ENCODE data around the gene ECHDC3. TPM values are rescaled to one million over a fixed set of nuclear protein-coding genes. Genes with fewer than 3 reads are reported as not detected.
"Not testable (repeated sequence)": the region's sequence is repeated elsewhere in the genome, so short reads cannot be mapped to it uniquely, and the experiment has no call there.

ECHDC3 gene
- polyA plus RNA-seq, 1 of the 3 experiments (the other 2 are of a cell fraction): 13.5 TPM

GRCh38 chr10:11706895-11707567, 35.2 kb upstream of the ECHDC3 start:
- DNase-seq: no peak
- Histone ChIP-seq H3K9ac (no peak overlapping the region), H3K36me3 (replicated peaks in 1 of 2; ENCODE audit: control insufficient read depth in 1 of 2, insufficient read depth in 2 of 2, low read length in 1 of 2) (no peaks in the 10 kb centered on the region), H3F3A (replicated peaks; ENCODE audit: insufficient read depth) (no peaks in the 10 kb centered on the region), H3K4me3 (ENCODE audit: low read depth in 2 of 2, low read length in 1 of 2) (no peak overlapping the region), H3K27ac (ENCODE audit: low read depth in 2 of 2, low read length in 1 of 2) (no peak overlapping the region), H3K27me3 (ENCODE audit: insufficient read depth) (no peaks in the 10 kb centered on the region; the same call in 1 of the 2 replicates), H2AFZ (ENCODE audit: low read depth) (no peak overlapping the region), H4K20me1 (ENCODE audit: insufficient read depth) (no peaks in the 10 kb centered on the region), H3K9me2 (no peaks in the 10 kb centered on the region), H3K79me2 (ENCODE audit: insufficient read depth) (no peaks in the 10 kb centered on the region), H3K4me1 (ENCODE audit: control insufficient read depth in 1 of 2, insufficient read depth in 2 of 2, low read depth in 1 of 2, low read length in 1 of 2) (no peaks in the 10 kb centered on the region), H3K9me3 (no peaks in the 10 kb centered on the region), H3K4me2 (no peak overlapping the region)
- TF ChIP-seq GATA2 (CRISPR knock-in tag; IDR thresholded peaks at IDR 0.05): no peak
- TF ChIP-seq RXRA (IDR thresholded peaks at IDR 0.05; ENCODE audit: borderline replicate concordance, low read depth): no peak
- no peak for TF ChIP-seq FOXM1 (IDR thresholded peaks at IDR 0.05; ENCODE audit: low read depth)
- TF ChIP-seq NRF1 (IDR thresholded peaks at IDR 0.05; ENCODE audit: low read depth, low read length): no peak
- no peak for TF ChIP-seq GABPA (IDR thresholded peaks at IDR 0.05; ENCODE audit: low read depth)
- TF ChIP-seq SMC3 (IDR thresholded peaks at IDR 0.05; ENCODE audit: low read depth, low read length): no peak
- TF ChIP-seq MXI1 (IDR thresholded peaks at IDR 0.05; ENCODE audit: low read depth, low read length): no peak
- no peak for TF ChIP-seq EP300 (IDR thresholded peaks at IDR 0.05; ENCODE audit: borderline replicate concordance in 1 of 2, low read depth in 1 of 2, low read length in 1 of 2)
- TF ChIP-seq MEF2A (IDR thresholded peaks at IDR 0.05; ENCODE audit: borderline replicate concordance, low read depth): no peak
- TF ChIP-seq EZH2phosphoT487 (IDR thresholded peaks at IDR 0.05; ENCODE audit: borderline replicate concordance, low read depth): no peak
- no peak for TF ChIP-seq RAD21 (IDR thresholded peaks at IDR 0.05; ENCODE audit: low read length)
- no peak for TF ChIP-seq ZBTB33 (IDR thresholded peaks at IDR 0.05; ENCODE audit: borderline replicate concordance, low read depth)
- ChIA-PET POLR2A (no interaction called here), CTCF (interaction anchor here (0.6 to 1.1 kb wide), 3 partner anchors 14 to 283 kb away, joined by 3 read pairs; no protein-coding TSS in a partner anchor)
- 70% methylated on average over 10 of the region's 10 CpGs for WGBS (ENCODE audit: low lambda C conversion rate)

- Histone ChIP-seq H3K79me2 (ENCODE audit: insufficient read depth) (no peaks in the 10 kb centered on the region), H3K4me2 (no peak overlapping the region), H3K9me2 (no peaks in the 10 kb centered on the region), H2AFZ (ENCODE audit: low read depth) (no peak overlapping the region), H3K27ac (ENCODE audit: low read depth in 2 of 2, low read length in 1 of 2) (no peak overlapping the region), H3K4me3 (ENCODE audit: low read depth in 2 of 2, low read length in 1 of 2) (no peak overlapping the region), H4K20me1 (ENCODE audit: insufficient read depth) (no peaks in the 10 kb centered on the region), H3K36me3 (replicated peaks in 1 of 2; ENCODE audit: control insufficient read depth in 1 of 2, insufficient read depth in 2 of 2, low read length in 1 of 2) (no peaks in the 10 kb centered on the region), H3K4me1 (ENCODE audit: control insufficient read depth in 1 of 2, insufficient read depth in 2 of 2, low read depth in 1 of 2, low read length in 1 of 2) (no peaks in the 10 kb centered on the region), H3K9ac (no peak overlapping the region), H3F3A (replicated peaks; ENCODE audit: insufficient read depth) (no peaks in the 10 kb centered on the region), H3K9me3 (no peaks in the 10 kb centered on the region), H3K27me3 (ENCODE audit: insufficient read depth) (no peaks in the 10 kb centered on the region; the same call in 1 of the 2 replicates)
- no peak for TF ChIP-seq POLR2AphosphoS5 (IDR thresholded peaks at IDR 0.05; ENCODE audit: low read depth, low read length)
- no peak for TF ChIP-seq RXRA (IDR thresholded peaks at IDR 0.05; ENCODE audit: borderline replicate concordance, low read depth)
- 75% methylated on average over 16 of the region's 16 CpGs for WGBS (ENCODE audit: low lambda C conversion rate)
- ChIA-PET CTCF (interaction anchor here (0.6 to 1.1 kb wide), 2 partner anchors 13 to 283 kb away, joined by 3 read pairs; no protein-coding TSS in a partner anchor), POLR2A (no interaction called here)
- DNase-seq: no peak
These were observed 34.4 kb upstream of the ECHDC3 start for GRCh38 chr10:11707624-11708350.

DNA sequence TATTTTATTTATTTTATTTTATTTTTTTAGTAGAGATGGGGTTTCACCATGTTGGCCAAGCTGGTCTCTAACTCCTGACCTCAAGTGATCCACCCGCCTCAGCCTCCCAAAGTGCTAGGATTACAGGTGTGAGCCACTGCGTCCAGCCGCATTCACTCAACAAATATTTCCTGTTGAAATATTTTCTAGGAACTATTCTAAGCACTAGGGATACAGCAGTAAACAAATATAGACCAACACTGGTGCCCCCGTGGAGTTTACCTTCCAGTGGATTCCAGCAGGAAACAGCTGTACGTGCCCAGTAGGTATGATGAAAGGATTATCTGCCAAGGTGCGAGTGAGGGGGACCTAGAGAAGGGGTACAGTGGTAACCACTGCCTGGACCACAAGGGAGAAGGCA, 33.4 kb upstream of the ECHDC3 start:
- H3K9ac ChIP-seq; H2AFZ ChIP-seq (ENCODE audit: low read depth); H4K20me1 ChIP-seq (ENCODE audit: insufficient read depth); H3F3A ChIP-seq (replicated peaks; ENCODE audit: insufficient read depth); H3K79me2 ChIP-seq (ENCODE audit: insufficient read depth); H3K27me3 ChIP-seq (ENCODE audit: insufficient read depth); H3K27ac ChIP-seq (ENCODE audit: low read depth in 2 of 2, low read length in 1 of 2); H3K9me2 ChIP-seq; DNase-seq; H3K4me1 ChIP-seq (ENCODE audit: control insufficient read depth in 1 of 2, insufficient read depth in 2 of 2, low read depth in 1 of 2, low read length in 1 of 2); H3K9me3 ChIP-seq; POLR2A ChIA-PET; H3K36me3 ChIP-seq (replicated peaks in 1 of 2; ENCODE audit: control insufficient read depth in 1 of 2, insufficient read depth in 2 of 2, low read length in 1 of 2); H3K4me2 ChIP-seq; H3K4me3 ChIP-seq (ENCODE audit: low read depth in 2 of 2, low read length in 1 of 2): not testable (repeated sequence)
- CTCF ChIA-PET: interaction anchor here (2.7 kb wide), 1 partner anchor 16 kb away, joined by 11 read pairs; no protein-coding TSS in a partner anchor
- WGBS (ENCODE audit: low lambda C conversion rate): 74% methylated on average over 6 of the region's 6 CpGs

Measured in SK-N-SH (cell line).